Stimulated activated CD4-positive, alpha-beta T cell treated with anti-CD3 and anti-CD28 coated beads, Interleukin-4, amount 100 ng/mL, for 4 hours (primary cell): ENCODE measurements around the gene TH.

Experiments
- DNase-seq, 2 experiments: peaks; one replicate each; pipeline ENCODE4 v3.0.0-alpha.2; 2020

The TH gene

GRCh38 chr11:2139621-2140337 lies 31.8 kb downstream of the TH start:
- DNase-seq, result no peak

- no peak for DNase-seq
Observed at GRCh38 chr11:2139123-2139521, 32.5 kb downstream of the TH start, which contains the start of gene IGF2. Gene IGF2 (minus strand): TSS chr11:2139389. CDS start chr11:2135523, 3,866 bp downstream.

GRCh38 chr11:2138431-2139122 lies 33.0 kb downstream of the TH start:
- no peak for DNase-seq

- no peak for DNase-seq
Observed at GRCh38 chr11:2138068-2138430, 33.6 kb downstream of the TH start.

- DNase-seq, result no peak
Observed at GRCh38 chr11:2137202-2138067, 34.2 kb downstream of the TH start.

GRCh38 chr11:2136952-2137201 lies 34.7 kb downstream of the TH start:
- DNase-seq, result no peak

GRCh38 chr11:2136209-2136951 lies 35.2 kb downstream of the TH start:
- DNase-seq, result no peak

GRCh38 chr11:2135648-2136201 lies 35.9 kb downstream of the TH start:
- DNase-seq, result no peak

- no peak for DNase-seq
Observed at GRCh38 chr11:2135018-2135569, 36.5 kb downstream of the TH start.

- no peak for DNase-seq
Observed at GRCh38 chr11:2134022-2135010, 37.3 kb downstream of the TH start.

- DNase-seq, result no peak
Observed at GRCh38 chr11:2133241-2134021, 38.2 kb downstream of the TH start.

- no peak for DNase-seq
Observed at GRCh38 chr11:2132874-2133240, 38.8 kb downstream of the TH start.

- no peak for DNase-seq
Observed at GRCh38 chr11:2132246-2132645, 39.4 kb downstream of the TH start.

- no peak for DNase-seq
Observed at GRCh38 chr11:2131371-2132236, 40.0 kb downstream of the TH start.

- no peak for DNase-seq
Observed at GRCh38 chr11:2130881-2131352, 40.7 kb downstream of the TH start.

- DNase-seq, result no peak
Observed at GRCh38 chr11:2129699-2130366, 41.8 kb downstream of the TH start.

GRCh38 chr11:2129308-2129698 lies 42.3 kb downstream of the TH start:
- no peak for DNase-seq

GRCh38 chr11:2128511-2129307 lies 42.9 kb downstream of the TH start:
- no peak for DNase-seq
